Liver (tissue), 9 donors: Measurements from ENCODE around the gene PTPRN2. TPM values are rescaled to one million over a fixed set of nuclear protein-coding genes. Genes with fewer than 3 reads are reported as not detected.

Source experiments
- DNase-seq: peaks from one replicate; pipeline ENCODE4 v3.0.0-alpha.2; 2017; ENCODE audit warnings: low spot score
- H3K27ac ChIP-seq, 2 donors: one replicate each; pipeline ENCODE4 v1.7.0; 2013; ENCODE audit warnings: inconsistent platforms in 2 of 2, low read length in 2 of 2, control low read depth in 1 of 2, low read depth in 1 of 2, mild to moderate bottlenecking in 1 of 2
- H3K27me3 ChIP-seq, 4 donors: one replicate each; pipeline versions ENCODE4 v1.6.1 to v1.7.0; 2013; ENCODE audit warnings: low read length in 3 of 4, inconsistent platforms in 1 of 4, mild to moderate bottlenecking in 1 of 4, moderate library complexity in 1 of 4; ENCODE audit not compliant: control insufficient read depth in 4 of 4, insufficient read depth in 4 of 4
- H3K36me3 ChIP-seq, 4 donors: one replicate each; pipeline versions ENCODE4 v1.6.1 to v1.7.0; 2013; ENCODE audit warnings: low read length in 3 of 4, mild to moderate bottlenecking in 3 of 4, low read depth in 1 of 4, moderate library complexity in 1 of 4; ENCODE audit not compliant: control insufficient read depth in 4 of 4, insufficient read depth in 3 of 4
- H3K4me1 ChIP-seq, 4 donors: one replicate each; pipeline versions ENCODE4 v1.6.1 to v1.7.0; 2013; ENCODE audit warnings: low read length in 3 of 4, mild to moderate bottlenecking in 3 of 4, moderate library complexity in 1 of 4; ENCODE audit not compliant: control insufficient read depth in 4 of 4, insufficient read depth in 4 of 4
- H3K4me3 ChIP-seq, 3 donors: one replicate each; pipeline versions ENCODE4 v1.6.1 to v1.7.0; 2013; ENCODE audit warnings: low read length in 3 of 3, control low read depth in 1 of 3, low read depth in 1 of 3, mild to moderate bottlenecking in 1 of 3
- H3K9ac ChIP-seq, 2 donors: one replicate each; pipeline ENCODE4 v1.7.0; 2013; ENCODE audit warnings: low read length in 2 of 2, mild to moderate bottlenecking in 2 of 2, moderate library complexity in 2 of 2, control low read depth in 1 of 2, low read depth in 1 of 2
- H3K9me3 ChIP-seq, 4 donors: one replicate each; pipeline versions ENCODE4 v1.6.1 to v1.7.0; 2013; ENCODE audit warnings: low read length in 3 of 4; ENCODE audit not compliant: control insufficient read depth in 4 of 4
- ATF3 ChIP-seq: IDR thresholded peaks from 2 replicates; pipeline ENCODE4 v1.6.1; 2016; ENCODE audit warnings: antibody characterized with exemption
- CTCF ChIP-seq: fragments of 150-350 bp; IDR thresholded peaks from 2 replicates; pipeline ENCODE4 v1.5.1; 2017; ENCODE audit warnings: improper control_type of control experiment, low read depth, low read length; ENCODE audit not compliant: missing input control
- EGR1 ChIP-seq, 2 donors: IDR thresholded peaks; 2 replicates each; pipeline ENCODE4 v1.6.1; 2016 to 2018; ENCODE audit warnings: antibody characterized with exemption in 2 of 2, low read depth in 2 of 2
- FOXA1 ChIP-seq: IDR thresholded peaks from 2 replicates; pipeline ENCODE4 v1.6.1; 2016; ENCODE audit warnings: antibody characterized with exemption
- FOXA2 ChIP-seq: IDR thresholded peaks from 2 replicates; pipeline ENCODE4 v1.6.1; 2016; ENCODE audit warnings: antibody characterized with exemption
- GABPA ChIP-seq, 2 donors: IDR thresholded peaks in 1 of 2; conservative IDR thresholded peaks in 1 of 2; 2 replicates each; pipeline ENCODE4 v1.6.1; 2016; ENCODE audit warnings: antibody characterized with exemption in 2 of 2, mild to moderate bottlenecking in 1 of 2, moderate library complexity in 1 of 2
- HNF4A ChIP-seq, 2 donors: conservative IDR thresholded peaks; 2 replicates each; pipeline ENCODE4 v1.6.1; 2016; ENCODE audit warnings: antibody characterized with exemption in 2 of 2, mild to moderate bottlenecking in 2 of 2
- HNF4G ChIP-seq: IDR thresholded peaks from 2 replicates; pipeline ENCODE4 v1.6.1; 2016; ENCODE audit warnings: antibody characterized with exemption
- JUND ChIP-seq, 2 donors: IDR thresholded peaks; 2 replicates each; pipeline ENCODE4 v1.6.1; 2016; ENCODE audit warnings: antibody characterized with exemption in 2 of 2
- MAX ChIP-seq: IDR thresholded peaks from 2 replicates; pipeline ENCODE4 v1.6.1; 2016; ENCODE audit warnings: antibody characterized with exemption
- NR2F2 ChIP-seq: IDR thresholded peaks from 2 replicates; pipeline ENCODE4 v1.6.1; 2016; ENCODE audit warnings: antibody characterized with exemption
- RAD21 ChIP-seq, 2 donors: IDR thresholded peaks; 2 replicates each; pipeline ENCODE4 v1.6.1; 2016; ENCODE audit warnings: antibody characterized with exemption in 2 of 2, mild to moderate bottlenecking in 2 of 2
- RXRA ChIP-seq, 2 donors: IDR thresholded peaks; 2 replicates each; pipeline ENCODE4 v1.6.1; 2017 to 2018; ENCODE audit warnings: antibody characterized with exemption in 2 of 2, mild to moderate bottlenecking in 1 of 2
- SP1 ChIP-seq: IDR thresholded peaks from 2 replicates; pipeline ENCODE4 v1.6.1; 2018; ENCODE audit warnings: antibody characterized with exemption, mild to moderate bottlenecking
- TAF1 ChIP-seq: conservative IDR thresholded peaks from 2 replicates; pipeline ENCODE4 v1.6.1; 2016; ENCODE audit warnings: antibody characterized with exemption, mild to moderate bottlenecking
- YY1 ChIP-seq: IDR thresholded peaks from 2 replicates; pipeline ENCODE4 v1.6.1; 2016; ENCODE audit warnings: antibody characterized with exemption, mild to moderate bottlenecking
- ZBTB33 ChIP-seq: IDR thresholded peaks from 2 replicates; pipeline ENCODE4 v1.6.1; 2016; ENCODE audit warnings: antibody characterized with exemption
- WGBS: extraction: QIAGEN DNeasy Blood & Tissue Kit; methylation state at CpG from one replicate; pipeline ENCODE4 v1.1.7; 2013; 5-methylcytosine and 5-hydroxymethylcytosine counted together
- polyA plus RNA-seq, 2 donors: library from polyadenylated mRNA; stranded (reverse) in 1 of 2; unstranded in 1 of 2; fragments of 200-250 nt in 1 of 2; fragments of >200 nt in 1 of 2; fragmentation: Nextera tagmentation in 1 of 2; extraction: Ambion mirVana in 1 of 2; gene quantifications; one replicate each; pipeline versions ENCODE4 v1.2.1 to v1.2.3, GENCODE V29; 2013 to 2015
- total RNA-seq, 2 donors: library from RNA; depleted of rRNA; stranded (reverse); fragments of >200 nt; gene quantifications; one replicate each; pipeline ENCODE4 v1.2.3, GENCODE V29; 2014
- TF ChIP-seq, protein P1 (sequence below): IDR thresholded peaks from 2 replicates; pipeline ENCODE4 v1.6.1; 2016; ENCODE audit warnings: antibody characterized with exemption, mild to moderate bottlenecking
- donor health status: healthy.
- donor health status: healthy.
- donor health status: healthy.
- donor health status: healthy.
- donor health status: healthy.

PTPRN2 gene
- total and polyA plus RNA-seq, 4 donors, result 0.75 to 1.9 (median 1.1) TPM

GRCh38 chr7:157873181-157873580 lies 714.4 kb downstream of the PTPRN2 start:
- no peak overlapping the region for H3K27ac ChIP-seq
- 89% methylated on average over 29 of the region's 30 CpGs for WGBS

More at GRCh38 chr7:157873181-157873580, 714.4 kb downstream of the PTPRN2 start:
- Histone ChIP-seq H3K9ac (no peak overlapping the region), H3K9me3 (no peaks in the 10 kb centered on the region), H3K4me1 (peaks cover 0 to 8% (median 5%) of the 10 kb centered on the region in 4 donors), H3K4me3 (no peak overlapping the region), H3K36me3 (no peaks in the 10 kb centered on the region), H3K27me3 (peaks cover 0 to 3% (median 0%) of the 10 kb centered on the region in 4 donors)
- TF ChIP-seq NR2F2, result no peak
- no peak for TF ChIP-seq RXRA (IDR thresholded peaks at IDR 0.05)
- TF ChIP-seq FOXA1, result no peak
- TF ChIP-seq SP1, result no peak
- no peak for TF ChIP-seq ZBTB33
- no peak for TF ChIP-seq ATF3
- no peak for TF ChIP-seq MAX
- TF ChIP-seq, protein P1, sequence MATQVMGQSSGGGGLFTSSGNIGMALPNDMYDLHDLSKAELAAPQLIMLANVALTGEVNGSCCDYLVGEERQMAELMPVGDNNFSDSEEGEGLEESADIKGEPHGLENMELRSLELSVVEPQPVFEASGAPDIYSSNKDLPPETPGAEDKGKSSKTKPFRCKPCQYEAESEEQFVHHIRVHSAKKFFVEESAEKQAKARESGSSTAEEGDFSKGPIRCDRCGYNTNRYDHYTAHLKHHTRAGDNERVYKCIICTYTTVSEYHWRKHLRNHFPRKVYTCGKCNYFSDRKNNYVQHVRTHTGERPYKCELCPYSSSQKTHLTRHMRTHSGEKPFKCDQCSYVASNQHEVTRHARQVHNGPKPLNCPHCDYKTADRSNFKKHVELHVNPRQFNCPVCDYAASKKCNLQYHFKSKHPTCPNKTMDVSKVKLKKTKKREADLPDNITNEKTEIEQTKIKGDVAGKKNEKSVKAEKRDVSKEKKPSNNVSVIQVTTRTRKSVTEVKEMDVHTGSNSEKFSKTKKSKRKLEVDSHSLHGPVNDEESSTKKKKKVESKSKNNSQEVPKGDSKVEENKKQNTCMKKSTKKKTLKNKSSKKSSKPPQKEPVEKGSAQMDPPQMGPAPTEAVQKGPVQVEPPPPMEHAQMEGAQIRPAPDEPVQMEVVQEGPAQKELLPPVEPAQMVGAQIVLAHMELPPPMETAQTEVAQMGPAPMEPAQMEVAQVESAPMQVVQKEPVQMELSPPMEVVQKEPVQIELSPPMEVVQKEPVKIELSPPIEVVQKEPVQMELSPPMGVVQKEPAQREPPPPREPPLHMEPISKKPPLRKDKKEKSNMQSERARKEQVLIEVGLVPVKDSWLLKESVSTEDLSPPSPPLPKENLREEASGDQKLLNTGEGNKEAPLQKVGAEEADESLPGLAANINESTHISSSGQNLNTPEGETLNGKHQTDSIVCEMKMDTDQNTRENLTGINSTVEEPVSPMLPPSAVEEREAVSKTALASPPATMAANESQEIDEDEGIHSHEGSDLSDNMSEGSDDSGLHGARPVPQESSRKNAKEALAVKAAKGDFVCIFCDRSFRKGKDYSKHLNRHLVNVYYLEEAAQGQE, result no peak
- no peak for TF ChIP-seq JUND (IDR thresholded peaks at IDR 0.05)
- TF ChIP-seq HNF4A (conservative IDR thresholded peaks at IDR 0.05), result no peak
- no peak for TF ChIP-seq YY1
- no peak for TF ChIP-seq HNF4G
- no peak for TF ChIP-seq TAF1
- TF ChIP-seq GABPA (IDR thresholded peaks at IDR 0.05 in 1 of 2, conservative IDR thresholded peaks at IDR 0.05 in 1 of 2), result no peak
- no peak for TF ChIP-seq RAD21 (IDR thresholded peaks at IDR 0.05)
- no peak for TF ChIP-seq CTCF
- no peak for TF ChIP-seq EGR1 (IDR thresholded peaks at IDR 0.05; ENCODE audit: low read depth in 2 of 2)
- TF ChIP-seq FOXA2, result no peak
- DNase-seq, result no peak
